CD4-positive, alpha-beta T cell (primary cell): ENCODE measurements around the gene ADAMTS8. TPM values are rescaled to one million over a fixed set of nuclear protein-coding genes. Genes with fewer than 3 reads are reported as not detected.

Experiments used
- ATAC-seq: fragments of 200-7000 bp; cut with Tn5 transposase; one replicate; pipeline ENCODE4 v1.10.0; 2022; ENCODE audit warnings: mild to moderate bottlenecking; ENCODE audit not compliant: poor library complexity
- CTCF ChIA-PET: fragments of 350-600 bp; sonication (Branson Sonifier 250); formaldehyde crosslinking; loops from one replicate; lab custom pipeline; 2021; ENCODE audit warnings: antibody characterized with exemption, inconsistent platforms; lab: Charles Lee
- POLR2A ChIA-PET: fragments of 350-600 bp; sonication (Branson Sonifier 250); formaldehyde crosslinking; loops from one replicate; lab custom pipeline; 2021; ENCODE audit warnings: antibody characterized with exemption, inconsistent platforms; lab: Charles Lee
- DNase-seq, 14 experiments: peaks; one replicate each; pipeline ENCODE4 v3.0.0-alpha.2; 2013 to 2020; ENCODE audit warnings: mixed read lengths in 2 of 14
- H3K27ac ChIP-seq, 2 donors: one replicate each; pipeline versions ENCODE4 v1.5.1 to v1.7.0; 2013; ENCODE audit warnings: low read length in 2 of 2, low read depth in 1 of 2, mild to moderate bottlenecking in 1 of 2
- H3K27me3 ChIP-seq, 2 experiments: 1 replicate in 1 of 2; 2 replicates in 1 of 2; pipeline versions ENCODE4 v1.6.1 to v1.7.0; 2013; ENCODE audit warnings: low read length in 2 of 2, control low read depth in 1 of 2, mild to moderate bottlenecking in 1 of 2, moderate library complexity in 1 of 2; ENCODE audit not compliant: insufficient read depth in 2 of 2, control insufficient read depth in 1 of 2
- H3K36me3 ChIP-seq: one replicate; pipeline ENCODE4 v1.6.1; 2013; ENCODE audit warnings: low read length, control low read depth; ENCODE audit not compliant: insufficient read depth
- H3K4me1 ChIP-seq: one replicate; pipeline ENCODE4 v1.6.1; 2013; ENCODE audit warnings: low read length, control low read depth; ENCODE audit not compliant: insufficient read depth
- H3K4me3 ChIP-seq: one replicate; pipeline ENCODE4 v1.5.1; 2013; ENCODE audit warnings: mild to moderate bottlenecking, low read length, moderate library complexity
- H3K9me3 ChIP-seq, 2 experiments: 1 replicate in 1 of 2; 2 replicates in 1 of 2; pipeline versions ENCODE4 v1.6.1 to v1.7.0; 2013; ENCODE audit warnings: low read length in 2 of 2, mild to moderate bottlenecking in 2 of 2, control low read depth in 1 of 2, moderate library complexity in 1 of 2; ENCODE audit not compliant: control insufficient read depth in 1 of 2, insufficient read depth in 1 of 2
- H3K27ac Mint-ChIP-seq: one replicate; pipeline ENCODE4 v1.8.0; 2020; ENCODE audit warnings: mixed read lengths
- H3K27me3 Mint-ChIP-seq: one replicate; pipeline ENCODE4 v1.8.0; 2021; ENCODE audit warnings: mixed read lengths
- H3K36me3 Mint-ChIP-seq: one replicate; pipeline ENCODE4 v1.8.0; 2021; ENCODE audit warnings: low read depth, mixed read lengths
- H3K4me1 Mint-ChIP-seq: one replicate; pipeline ENCODE4 v1.8.0; 2021; ENCODE audit warnings: low read depth, mixed read lengths
- H3K4me3 Mint-ChIP-seq: one replicate; pipeline ENCODE4 v1.8.0; 2020; ENCODE audit warnings: mild to moderate bottlenecking, mixed read lengths
- H3K9me3 Mint-ChIP-seq: one replicate; pipeline ENCODE4 v1.8.0; 2020; ENCODE audit warnings: mixed read lengths
- CTCF ChIP-seq: fragments of 200-600 bp; IDR thresholded peaks from one replicate; pipeline ENCODE4 v1.8.0; 2022; ENCODE audit warnings: antibody characterized with exemption, mild to moderate bottlenecking
- intact Hi-C, 2 experiments: fragments of 100-400 bp; cut with DNase I in 1 of 2; cut with micrococcal nuclease in 1 of 2; formaldehyde crosslinking; loops; one replicate each; pipeline versions ENCODE4 v1.15.1 to v1.9.0; 2023 to 2025; cut with DNase I, micrococcal nuclease
- total RNA-seq, 174 experiments: library from RNA in 2 of 174; stranded (reverse) in 2 of 174; gene quantifications; one replicate each; pipeline ENCODE4 v1.2.3 and lab custom pipeline; 2021 to 2026

Gene ADAMTS8
- total RNA-seq, 2 experiments from 2014 or later = not detected

- no peaks in the 10 kb centered on the region for H3K36me3 Mint-ChIP-seq
- ChIA-PET POLR2A (no interaction called here), CTCF (no interaction called here)
- H3K9me3 Mint-ChIP-seq = no peaks in the 10 kb centered on the region
- TF ChIP-seq CTCF = no peak
- no peaks in the 10 kb centered on the region for H3K4me1 Mint-ChIP-seq
- no peak overlapping the region for H3K4me3 Mint-ChIP-seq
- Histone ChIP-seq H3K4me1 (no peaks in the 10 kb centered on the region), H3K27ac (no peak overlapping the region), H3K36me3 (no peaks in the 10 kb centered on the region), H3K27me3 (peaks cover 0 to 6% of the 10 kb centered on the region in 2 experiments), H3K4me3 (no peak overlapping the region), H3K9me3 (no peaks in the 10 kb centered on the region)
- peaks cover 24% of the 10 kb centered on the region for H3K27me3 Mint-ChIP-seq
- DNase-seq = no peak
- ATAC-seq = no peak
- intact Hi-C loops = no loop called here
- H3K27ac Mint-ChIP-seq = no peak overlapping the region
Observed at GRCh38 chr11:130416906-130417305, 11.5 kb downstream of the ADAMTS8 start.

- Histone ChIP-seq H3K27ac (no peak overlapping the region), H3K36me3 (no peaks in the 10 kb centered on the region), H3K4me1 (no peaks in the 10 kb centered on the region), H3K27me3 (peaks cover 0 to 6% of the 10 kb centered on the region in 2 experiments), H3K4me3 (no peak overlapping the region), H3K9me3 (no peaks in the 10 kb centered on the region)
- Mint-ChIP-seq H3K4me3 (no peak overlapping the region), H3K4me1 (no peaks in the 10 kb centered on the region), H3K36me3 (no peaks in the 10 kb centered on the region), H3K27me3 (peaks cover 28% of the 10 kb centered on the region), H3K27ac (no peak overlapping the region), H3K9me3 (no peaks in the 10 kb centered on the region)
- DNase-seq = no peak
- CTCF ChIA-PET = no interaction called here
- TF ChIP-seq CTCF = no peak
- intact Hi-C loops = no loop called here
- no peak for ATAC-seq
- POLR2A ChIA-PET = no interaction called here
Observed at GRCh38 chr11:130416530-130416882, 11.9 kb downstream of the ADAMTS8 start.

GRCh38 chr11:130415731-130416529 is 12.5 kb downstream of the ADAMTS8 start:
- Histone ChIP-seq H3K9me3 (no peaks in the 10 kb centered on the region), H3K27ac (no peak overlapping the region), H3K4me3 (no peak overlapping the region), H3K27me3 (peaks cover 0 to 6% of the 10 kb centered on the region in 2 experiments), H3K4me1 (no peaks in the 10 kb centered on the region), H3K36me3 (no peaks in the 10 kb centered on the region)
- ChIA-PET CTCF (no interaction called here), POLR2A (no interaction called here)
- H3K4me1 Mint-ChIP-seq = no peaks in the 10 kb centered on the region
- H3K27me3 Mint-ChIP-seq = peaks cover 33% of the 10 kb centered on the region
- H3K27ac Mint-ChIP-seq = no peak overlapping the region
- no peaks in the 10 kb centered on the region for H3K9me3 Mint-ChIP-seq
- no peak for TF ChIP-seq CTCF
- H3K4me3 Mint-ChIP-seq = no peak overlapping the region
- no peak for DNase-seq
- intact Hi-C loops = no loop called here
- no peak for ATAC-seq
- H3K36me3 Mint-ChIP-seq = no peaks in the 10 kb centered on the region
